Progenitor cell of endocrine pancreas (in vitro differentiated cells): ENCODE data around the gene ZNF214. TPM values are rescaled to one million over a fixed set of nuclear protein-coding genes. Genes with fewer than 3 reads are reported as not detected.

Experiments
- DNase-seq: peaks from one replicate; pipeline ENCODE4 v3.0.0; 2021; ENCODE audit warnings: low spot score; ENCODE audit not compliant: unreplicated experiment
- H3K27ac Mint-ChIP-seq: 2 replicates; pipeline ENCODE4 v1.8.0; 2021; ENCODE audit warnings: mild to moderate bottlenecking, moderate library complexity, mixed read lengths
- H3K27me3 Mint-ChIP-seq: 2 replicates; pipeline ENCODE4 v1.8.0; 2021; ENCODE audit warnings: mixed read lengths
- H3K36me3 Mint-ChIP-seq: 2 replicates; pipeline ENCODE4 v1.8.0; 2022; ENCODE audit warnings: mixed read lengths; ENCODE audit not compliant: insufficient read depth
- H3K4me1 Mint-ChIP-seq: 2 replicates; pipeline ENCODE4 v1.8.0; 2021; ENCODE audit warnings: low read depth, mixed read lengths
- H3K4me3 Mint-ChIP-seq: 2 replicates; pipeline ENCODE4 v1.8.0; 2021; ENCODE audit warnings: low read depth, mild to moderate bottlenecking, moderate library complexity, mixed read lengths
- H3K9me3 Mint-ChIP-seq: 2 replicates; pipeline ENCODE4 v1.8.0; 2021; ENCODE audit warnings: low read depth, mixed read lengths
- total RNA-seq: library from RNA; stranded (reverse); gene quantifications from 2 replicates; pipeline ENCODE4 v1.2.1, GENCODE V29; 2021
- TF ChIP-seq, protein P1 (sequence below): fragments of 200-600 bp; sonication (generic); IDR thresholded peaks from one replicate; pipeline ENCODE4 v1.5.0; 2021; ENCODE audit warnings: antibody characterized with exemption, mild to moderate bottlenecking; ENCODE audit not compliant: unreplicated experiment

The ZNF214 gene
- total RNA-seq, 1 donor from 2014 or later, result 11.4 TPM

DNA sequence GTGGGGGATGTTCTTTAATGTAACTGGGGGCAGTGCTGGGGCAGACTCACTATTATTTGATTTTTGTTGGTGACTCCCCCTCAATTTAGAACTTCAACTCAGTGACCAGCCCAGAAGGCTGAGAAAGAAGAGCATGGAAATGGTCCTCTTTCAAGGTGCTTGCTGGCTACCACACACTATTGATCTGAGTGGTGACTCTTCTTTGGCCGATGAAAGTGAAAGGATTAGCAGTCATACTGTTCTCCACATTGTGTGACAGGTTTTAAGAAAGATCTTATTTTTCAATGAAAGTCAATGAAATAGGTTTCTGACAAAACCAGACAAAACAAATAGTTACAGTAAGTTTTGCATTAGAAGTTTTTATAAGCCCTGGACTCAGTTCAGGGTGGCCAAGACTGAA, 30.0 kb upstream of the ZNF214 start:
- H3K9me3 Mint-ChIP-seq, result no peaks in the 10 kb centered on the region
- DNase-seq, result no peak
- no peak overlapping the region for H3K4me3 Mint-ChIP-seq
- H3K27ac Mint-ChIP-seq, result no peak overlapping the region
- peaks cover 4% of the 10 kb centered on the region for H3K27me3 Mint-ChIP-seq
- TF ChIP-seq, protein P1, sequence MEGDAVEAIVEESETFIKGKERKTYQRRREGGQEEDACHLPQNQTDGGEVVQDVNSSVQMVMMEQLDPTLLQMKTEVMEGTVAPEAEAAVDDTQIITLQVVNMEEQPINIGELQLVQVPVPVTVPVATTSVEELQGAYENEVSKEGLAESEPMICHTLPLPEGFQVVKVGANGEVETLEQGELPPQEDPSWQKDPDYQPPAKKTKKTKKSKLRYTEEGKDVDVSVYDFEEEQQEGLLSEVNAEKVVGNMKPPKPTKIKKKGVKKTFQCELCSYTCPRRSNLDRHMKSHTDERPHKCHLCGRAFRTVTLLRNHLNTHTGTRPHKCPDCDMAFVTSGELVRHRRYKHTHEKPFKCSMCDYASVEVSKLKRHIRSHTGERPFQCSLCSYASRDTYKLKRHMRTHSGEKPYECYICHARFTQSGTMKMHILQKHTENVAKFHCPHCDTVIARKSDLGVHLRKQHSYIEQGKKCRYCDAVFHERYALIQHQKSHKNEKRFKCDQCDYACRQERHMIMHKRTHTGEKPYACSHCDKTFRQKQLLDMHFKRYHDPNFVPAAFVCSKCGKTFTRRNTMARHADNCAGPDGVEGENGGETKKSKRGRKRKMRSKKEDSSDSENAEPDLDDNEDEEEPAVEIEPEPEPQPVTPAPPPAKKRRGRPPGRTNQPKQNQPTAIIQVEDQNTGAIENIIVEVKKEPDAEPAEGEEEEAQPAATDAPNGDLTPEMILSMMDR, result no peak
- H3K36me3 Mint-ChIP-seq, result no peaks in the 10 kb centered on the region
- H3K4me1 Mint-ChIP-seq, result no peaks in the 10 kb centered on the region

DNA sequence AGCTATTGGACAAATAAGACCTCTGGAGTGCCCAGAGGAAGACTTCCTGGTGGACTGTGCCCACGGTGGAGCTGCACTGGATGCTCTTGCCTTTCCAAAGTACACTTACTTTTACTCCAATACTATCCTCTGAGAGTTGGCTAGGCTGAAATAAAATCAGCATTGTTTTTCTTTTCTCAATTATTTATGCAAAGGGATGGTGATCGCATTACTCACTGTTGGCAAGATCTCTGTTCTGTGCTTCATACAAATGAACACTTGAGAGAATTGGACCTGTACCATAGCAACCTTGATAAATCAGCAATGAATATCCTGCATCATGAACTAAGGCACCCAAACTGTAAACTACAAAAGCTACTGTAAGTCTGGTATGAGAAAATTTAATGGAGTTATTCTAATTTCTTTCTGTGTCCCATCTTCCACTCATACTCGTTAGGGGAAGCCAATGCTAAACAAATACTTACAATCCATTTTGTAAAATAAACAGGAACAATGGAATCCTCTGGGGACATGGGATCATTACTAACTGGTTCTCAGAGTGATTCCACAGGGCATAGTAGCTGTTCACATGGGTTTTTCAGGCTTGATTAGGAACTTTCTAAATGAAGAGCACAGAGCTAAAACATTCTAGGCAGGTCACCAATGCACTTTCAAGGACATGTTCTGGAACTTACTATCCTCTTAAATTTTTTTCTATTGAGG, 26.5 kb upstream of the ZNF214 start:
- H3K36me3 Mint-ChIP-seq, result no peaks in the 10 kb centered on the region
- H3K4me3 Mint-ChIP-seq, result no peak overlapping the region

DNA sequence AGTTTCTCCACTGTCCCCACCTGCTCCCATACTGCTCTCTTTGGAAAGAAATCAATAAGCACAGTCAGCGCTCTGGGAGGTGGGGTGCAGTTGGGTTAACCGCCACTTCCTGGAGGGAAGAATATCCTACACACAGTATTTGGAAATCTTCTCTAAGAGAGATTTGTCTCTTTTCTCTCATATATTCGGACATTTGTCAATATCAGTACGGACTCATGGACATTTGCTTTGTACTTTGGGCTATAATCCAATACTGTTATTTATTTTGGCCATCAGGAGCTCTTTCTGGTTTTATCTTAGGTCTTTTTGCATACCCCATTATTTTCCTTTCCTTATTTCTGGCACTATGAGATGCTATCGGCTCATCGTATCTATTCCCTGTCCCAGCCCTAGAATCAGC, 13.9 kb upstream of the ZNF214 start:
- H3K27me3 Mint-ChIP-seq, result peaks cover 7% of the 10 kb centered on the region
- no peak overlapping the region for H3K4me3 Mint-ChIP-seq
- no peak for DNase-seq
- H3K9me3 Mint-ChIP-seq, result no peaks in the 10 kb centered on the region
- H3K4me1 Mint-ChIP-seq, result peaks cover 2% of the 10 kb centered on the region
- no peaks in the 10 kb centered on the region for H3K36me3 Mint-ChIP-seq
- H3K27ac Mint-ChIP-seq, result no peak overlapping the region
- TF ChIP-seq, protein P1, result no peak

More for the DNA sequence above, 26.5 kb upstream of the ZNF214 start:
- Mint-ChIP-seq H3K27me3 (no peaks in the 10 kb centered on the region), H3K4me1 (no peaks in the 10 kb centered on the region), H3K27ac (no peak overlapping the region), H3K9me3 (no peaks in the 10 kb centered on the region)
- TF ChIP-seq, protein P1, result no peak
- DNase-seq, result no peak

- no peaks in the 10 kb centered on the region for H3K9me3 Mint-ChIP-seq
- no peak overlapping the region for H3K4me3 Mint-ChIP-seq
- peaks cover 2% of the 10 kb centered on the region for H3K4me1 Mint-ChIP-seq
- no peaks in the 10 kb centered on the region for H3K36me3 Mint-ChIP-seq
- peaks cover 11% of the 10 kb centered on the region for H3K27me3 Mint-ChIP-seq
- no peak for DNase-seq
- TF ChIP-seq, protein P1, result no peak
- H3K27ac Mint-ChIP-seq, result no peak overlapping the region
Measured at GRCh38 chr11:7032692-7033091, 12.5 kb upstream of the ZNF214 start.

DNA sequence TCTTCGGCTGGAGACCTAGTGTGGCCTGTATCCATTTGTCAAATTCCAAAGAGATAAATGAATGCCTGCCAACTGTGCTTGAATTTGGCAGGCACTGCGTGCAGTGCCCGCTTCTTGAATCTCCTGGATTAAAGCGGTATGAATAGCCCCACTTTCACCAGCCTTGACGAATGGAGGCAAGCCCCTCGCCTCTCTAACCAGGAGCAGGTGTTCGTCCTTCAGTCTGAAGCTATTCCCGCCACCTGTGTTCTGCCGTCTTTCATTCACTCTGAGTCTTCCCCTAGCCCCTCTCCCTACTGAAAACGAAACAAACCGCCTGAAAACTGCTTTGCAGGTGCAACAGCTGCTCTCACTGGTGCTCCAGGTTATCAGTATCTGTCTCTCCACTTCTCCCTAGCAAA, 11.3 kb upstream of the ZNF214 start:
- Mint-ChIP-seq H3K27ac (no peak overlapping the region), H3K9me3 (no peaks in the 10 kb centered on the region), H3K4me3 (no peak overlapping the region), H3K36me3 (no peaks in the 10 kb centered on the region), H3K4me1 (peaks cover 2% of the 10 kb centered on the region), H3K27me3 (peaks cover 11% of the 10 kb centered on the region)
- TF ChIP-seq, protein P1, result no peak
- no peak for DNase-seq
